HG03520 (cell line): Measurements from ENCODE around the gene PRM1.
A peak's percentile ranks its signal among the peaks of the same experiment; 100 is the strongest.

Experiments
- ATAC-seq: cut with Tn5 transposase; IDR thresholded peaks from one replicate; pipeline ENCODE4 v1.9.1; 2021; ENCODE audit warnings: mild to moderate bottlenecking, moderate library complexity; ENCODE audit not compliant: unreplicated experiment

Gene PRM1, protein sequence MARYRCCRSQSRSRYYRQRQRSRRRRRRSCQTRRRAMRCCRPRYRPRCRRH

DNA sequence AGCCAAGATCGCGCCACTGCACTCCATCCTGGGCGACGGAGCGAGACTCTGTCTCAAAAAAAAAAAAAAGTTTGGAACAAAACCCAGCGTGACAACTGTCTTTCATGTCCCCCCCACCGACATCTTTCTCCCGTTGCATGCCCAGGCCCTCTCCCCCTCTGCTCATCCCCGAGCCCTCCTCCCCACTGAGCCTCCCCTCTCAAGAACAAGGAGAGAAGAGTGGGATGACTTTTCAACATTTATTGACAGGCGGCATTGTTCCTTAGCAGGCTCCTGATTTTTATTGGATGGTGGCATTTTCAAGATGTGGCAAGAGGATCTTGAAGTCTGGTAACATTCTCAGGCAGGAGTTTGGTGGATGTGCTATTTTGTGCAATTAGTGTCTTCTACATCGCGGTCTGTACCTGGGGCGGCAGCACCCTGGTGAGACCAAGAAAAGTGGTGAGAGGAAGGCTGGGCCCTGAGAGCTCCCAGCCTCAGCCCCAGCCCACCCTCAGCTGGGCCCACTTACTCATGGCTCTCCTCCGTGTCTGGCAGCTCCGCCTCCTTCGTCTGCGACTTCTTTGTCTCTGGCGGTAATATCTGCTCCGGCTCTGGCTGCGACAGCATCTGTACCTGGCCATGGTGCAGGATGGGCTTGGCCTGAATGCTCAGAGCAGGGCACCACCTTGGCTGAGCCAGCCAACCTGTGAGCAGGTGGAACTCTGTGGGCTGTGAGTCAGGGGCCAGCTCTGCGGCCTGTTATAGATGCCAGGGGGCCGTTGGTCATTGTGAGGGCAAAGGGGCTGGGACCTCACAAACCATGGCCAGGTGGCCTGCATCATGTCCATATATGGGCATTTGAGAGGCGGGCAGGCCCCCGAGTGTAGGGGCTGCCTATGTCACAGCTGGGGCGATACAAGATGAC, at the start of gene PRM1:
Gene PRM1 (minus strand): TSS at position 715 of the 907 bp plus-strand sequence. CDS start 92 bp downstream, at position 623.
- ATAC-seq = no peak

DNA sequence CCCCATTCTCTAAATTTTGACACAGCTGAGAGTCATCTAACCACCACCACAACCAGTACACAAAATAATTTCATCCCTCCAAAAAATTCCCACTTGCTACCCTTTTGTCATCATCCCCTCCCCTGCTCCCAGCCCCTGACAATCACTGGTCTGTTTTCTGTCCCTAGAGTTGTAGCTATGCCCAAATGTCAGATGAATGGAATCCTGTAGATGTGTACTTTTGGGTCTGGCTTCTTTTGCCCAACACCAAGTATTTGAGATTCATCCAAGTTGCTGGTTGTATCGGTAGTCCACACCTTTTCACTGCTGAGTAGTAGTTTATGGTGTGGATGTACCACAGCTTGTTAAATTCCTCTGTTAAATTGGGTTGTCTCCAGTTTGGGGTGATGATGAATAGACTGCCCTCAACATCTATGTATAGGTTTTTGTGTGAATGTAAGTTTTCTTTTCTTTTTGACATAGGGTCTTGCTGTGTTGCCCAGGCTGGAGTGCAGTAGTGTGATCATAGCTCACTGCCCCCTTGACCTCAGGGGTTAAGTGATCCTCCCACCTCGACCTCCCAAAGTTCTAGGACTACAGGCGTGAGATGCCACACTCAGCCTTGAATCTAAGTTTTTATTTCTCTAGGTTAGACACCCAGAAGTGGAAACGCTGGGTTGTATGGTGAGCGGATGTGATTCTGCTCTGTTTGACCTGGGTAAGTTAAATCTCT, 49.6 kb upstream of the PRM1 start:
- no peak for ATAC-seq

DNA sequence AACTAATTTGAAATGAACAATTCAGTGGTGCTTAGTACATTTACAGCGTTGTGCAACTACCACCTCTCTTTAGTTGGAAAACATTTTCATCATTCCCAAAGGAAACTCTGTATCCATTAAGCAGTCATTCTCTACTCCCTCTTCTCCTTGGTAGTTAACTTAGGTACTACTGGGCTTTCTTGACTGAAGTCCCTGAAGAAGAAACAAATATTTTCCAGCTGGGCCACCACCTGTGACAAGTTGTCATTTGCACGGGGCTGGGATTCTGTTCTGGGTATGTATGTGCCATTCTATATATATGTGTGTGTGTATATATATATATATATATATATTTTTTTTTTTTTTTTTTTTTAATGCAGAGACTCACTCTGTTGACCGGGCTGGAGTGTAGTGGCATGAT, 48.8 kb upstream of the PRM1 start:
- ATAC-seq = no peak

DNA sequence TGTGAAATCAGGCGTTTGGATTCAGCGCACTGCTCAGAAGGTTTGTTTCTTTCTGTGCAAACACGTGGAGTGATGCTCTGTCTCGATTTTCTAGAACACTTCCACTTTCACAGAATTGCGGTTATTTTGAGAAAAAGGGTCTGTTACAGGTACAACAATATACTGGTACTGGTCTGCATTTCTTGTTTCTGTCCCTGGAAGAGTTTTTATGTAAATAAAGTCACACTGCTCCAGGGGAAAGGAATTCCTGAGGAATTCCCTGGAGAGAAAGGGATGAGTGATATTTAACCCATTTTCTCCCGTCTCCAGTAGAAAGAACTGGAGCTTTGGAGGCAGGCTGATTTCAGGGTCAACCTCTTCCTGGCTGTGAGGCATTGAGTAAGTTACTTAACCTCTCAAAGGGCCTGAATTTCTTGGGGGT, 48.0 kb upstream of the PRM1 start:
- no peak for ATAC-seq

DNA sequence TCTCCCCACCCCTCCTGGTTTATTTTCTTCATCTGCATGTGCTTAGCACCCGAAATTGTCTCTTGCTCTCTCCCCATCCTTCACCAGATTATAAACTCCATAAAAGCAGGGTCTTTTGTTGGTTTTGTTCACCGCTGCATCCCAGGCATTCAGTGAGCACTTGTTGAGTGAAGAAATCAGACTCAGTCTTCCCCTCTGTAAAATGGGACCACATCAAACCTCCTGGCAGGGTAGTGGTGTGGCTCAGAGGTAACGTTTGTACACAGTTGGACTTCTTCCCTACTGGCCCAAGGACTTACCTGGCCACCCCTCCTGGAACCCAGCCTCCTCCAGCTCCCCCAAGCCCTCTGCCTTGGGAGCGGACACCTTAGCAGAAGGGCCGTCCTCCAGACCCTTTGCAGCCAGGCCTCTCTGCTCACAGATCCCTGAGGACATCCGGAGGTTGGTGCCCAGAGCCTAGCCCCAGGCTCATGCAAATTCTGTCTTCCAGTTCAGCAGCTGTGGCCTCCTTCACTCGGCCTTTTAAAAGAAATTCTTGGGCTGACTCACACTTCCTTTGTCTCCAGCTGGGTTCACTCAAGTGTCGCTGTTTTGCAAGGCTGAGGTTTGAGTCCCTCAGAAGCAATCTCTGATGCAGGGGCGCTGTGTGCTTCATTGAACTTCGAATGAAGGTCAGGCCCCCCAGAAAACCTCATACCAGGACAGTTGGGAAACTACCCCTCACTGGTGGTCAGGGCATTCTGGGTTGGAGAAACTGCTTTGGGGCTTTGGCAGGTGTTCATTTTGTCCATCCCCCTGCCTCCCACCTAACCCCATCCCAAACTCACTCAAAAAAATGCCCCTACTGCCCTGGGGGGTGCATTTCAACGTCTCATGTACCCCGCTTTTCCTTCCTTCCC, 47.3 kb upstream of the PRM1 start:
- ATAC-seq = peak; percentile 63

DNA sequence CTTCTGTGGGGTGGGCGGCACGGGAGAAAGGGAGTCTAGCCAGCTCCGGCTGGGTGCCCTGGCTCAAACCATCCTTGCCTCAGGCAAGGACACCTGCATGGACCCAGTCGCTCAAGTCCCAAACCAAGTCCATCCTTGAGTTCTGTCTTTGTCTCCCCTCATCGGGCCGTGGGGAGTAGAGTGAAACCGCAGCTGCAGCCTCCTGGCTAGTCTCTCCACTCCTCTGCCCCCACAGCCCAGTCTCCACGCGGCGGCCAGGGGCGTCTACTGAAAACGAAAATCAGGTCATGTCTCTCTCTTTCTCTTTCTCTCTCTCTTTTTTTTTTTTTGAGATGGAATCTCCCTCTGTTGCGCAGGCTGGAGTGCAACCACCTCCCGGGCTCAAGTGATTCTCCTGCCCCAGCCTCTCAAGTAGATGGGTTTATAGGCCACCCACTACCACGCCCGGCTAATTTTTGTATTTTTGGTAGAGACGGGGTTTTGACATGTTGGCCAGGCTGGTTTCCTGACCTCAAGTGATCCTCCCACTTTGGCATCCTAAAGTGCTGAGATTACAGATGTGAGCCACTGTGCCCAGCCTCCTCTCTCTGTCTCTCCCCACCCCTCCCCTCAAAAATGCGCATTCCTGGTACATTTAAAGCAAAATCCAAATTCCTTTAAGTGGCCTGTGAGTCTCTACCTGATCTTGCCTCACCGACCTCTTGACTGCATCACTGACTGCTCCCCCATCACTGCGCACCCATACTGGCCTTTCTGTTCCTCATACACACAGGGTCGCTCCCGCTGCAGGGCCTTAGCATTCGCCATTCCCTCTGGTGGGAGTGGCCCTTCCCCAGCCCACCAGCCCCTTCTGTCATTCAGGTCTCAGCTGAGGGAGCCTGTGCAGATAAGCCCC, 46.4 kb upstream of the PRM1 start:
- ATAC-seq = no peak

DNA sequence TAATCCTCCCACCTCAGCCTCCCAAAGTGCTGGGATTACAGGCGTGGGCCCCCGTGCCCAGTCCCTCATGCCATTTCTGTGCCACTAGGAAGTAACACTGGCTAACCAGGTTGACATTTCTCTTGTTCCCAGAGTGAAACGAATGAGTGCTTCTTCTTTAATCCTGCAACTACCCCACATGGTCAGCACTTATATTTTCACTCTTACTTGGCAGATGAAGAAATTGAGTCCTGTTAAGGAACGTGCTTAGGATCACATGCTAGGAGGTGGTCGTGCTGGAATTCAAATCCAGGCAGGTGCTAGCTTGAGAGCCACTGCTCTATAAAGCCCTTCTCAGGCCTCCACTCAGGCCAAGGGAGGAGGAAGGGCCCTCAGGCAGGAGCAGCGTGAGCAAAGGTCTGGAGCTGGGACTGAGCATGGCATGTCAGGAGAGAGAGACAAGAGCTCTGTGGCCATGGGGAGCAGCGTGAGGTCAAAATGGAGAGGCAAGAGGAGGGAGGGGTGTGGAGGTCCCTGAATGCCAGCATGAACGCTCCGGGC, 45.7 kb upstream of the PRM1 start:
- no peak for ATAC-seq

DNA sequence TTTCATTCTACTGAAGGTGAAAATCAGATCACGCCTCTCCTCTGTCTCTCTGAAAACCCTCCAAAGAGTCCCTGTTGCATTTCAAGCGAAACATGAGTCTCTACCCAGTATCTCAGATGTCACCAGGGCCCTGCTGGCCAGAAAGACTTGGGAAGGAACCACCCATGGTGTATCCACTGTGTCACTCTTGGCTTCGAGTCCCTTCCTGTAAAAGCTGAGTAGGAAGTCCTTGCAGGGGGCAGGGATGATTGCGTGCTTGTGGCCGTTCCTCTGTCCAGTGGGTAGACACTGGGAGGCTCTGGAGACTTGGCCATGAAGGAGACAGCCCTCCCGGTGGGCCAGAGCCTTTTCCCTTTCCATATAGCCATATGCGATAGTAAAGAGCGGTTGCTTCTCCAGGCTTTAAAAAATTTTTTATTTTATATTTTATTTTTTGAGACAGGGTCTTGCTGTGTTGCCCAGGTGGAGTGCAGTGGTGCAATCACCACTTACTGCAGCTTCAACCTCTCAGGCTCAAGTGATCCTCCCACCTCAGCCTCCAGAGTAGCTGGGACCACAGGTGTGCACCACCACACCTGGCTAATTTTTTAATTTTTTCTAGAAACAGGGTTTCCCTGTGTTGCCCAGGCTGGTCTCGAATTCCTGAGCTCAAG, 45.1 kb upstream of the PRM1 start:
- no peak for ATAC-seq

DNA sequence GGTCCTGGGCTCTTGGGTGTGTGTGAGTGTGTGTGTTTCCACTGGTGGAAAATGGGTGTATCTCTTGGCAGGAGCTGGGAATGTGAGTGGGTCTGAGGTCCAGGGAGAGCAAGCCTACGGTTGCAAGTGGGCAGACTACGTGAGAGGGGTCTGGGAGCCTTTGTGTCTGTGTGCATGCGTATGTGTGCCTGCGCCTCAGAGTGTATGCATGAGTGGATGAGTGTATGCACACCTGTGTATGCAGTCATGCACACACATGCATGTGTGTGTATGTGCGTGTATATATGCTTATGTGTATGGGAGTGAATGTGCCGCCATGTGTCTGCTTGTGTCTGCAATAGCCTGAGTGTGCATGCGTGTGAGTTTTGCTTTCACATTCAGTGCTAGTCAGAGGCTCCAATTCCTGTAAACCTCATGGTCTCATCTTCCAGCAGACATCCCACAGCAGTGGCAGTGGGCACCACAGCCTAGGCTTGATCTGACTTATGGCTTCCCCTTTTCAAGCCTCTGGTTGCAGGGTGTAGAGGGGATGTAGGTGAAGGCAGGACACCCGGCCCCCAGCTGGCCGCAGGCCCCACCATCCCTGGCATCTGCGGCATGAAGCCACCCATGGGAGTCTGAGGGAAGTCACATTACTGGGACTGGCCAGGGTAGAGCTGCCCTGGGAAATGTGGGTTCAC, 44.4 kb upstream of the PRM1 start:
- no peak for ATAC-seq

DNA sequence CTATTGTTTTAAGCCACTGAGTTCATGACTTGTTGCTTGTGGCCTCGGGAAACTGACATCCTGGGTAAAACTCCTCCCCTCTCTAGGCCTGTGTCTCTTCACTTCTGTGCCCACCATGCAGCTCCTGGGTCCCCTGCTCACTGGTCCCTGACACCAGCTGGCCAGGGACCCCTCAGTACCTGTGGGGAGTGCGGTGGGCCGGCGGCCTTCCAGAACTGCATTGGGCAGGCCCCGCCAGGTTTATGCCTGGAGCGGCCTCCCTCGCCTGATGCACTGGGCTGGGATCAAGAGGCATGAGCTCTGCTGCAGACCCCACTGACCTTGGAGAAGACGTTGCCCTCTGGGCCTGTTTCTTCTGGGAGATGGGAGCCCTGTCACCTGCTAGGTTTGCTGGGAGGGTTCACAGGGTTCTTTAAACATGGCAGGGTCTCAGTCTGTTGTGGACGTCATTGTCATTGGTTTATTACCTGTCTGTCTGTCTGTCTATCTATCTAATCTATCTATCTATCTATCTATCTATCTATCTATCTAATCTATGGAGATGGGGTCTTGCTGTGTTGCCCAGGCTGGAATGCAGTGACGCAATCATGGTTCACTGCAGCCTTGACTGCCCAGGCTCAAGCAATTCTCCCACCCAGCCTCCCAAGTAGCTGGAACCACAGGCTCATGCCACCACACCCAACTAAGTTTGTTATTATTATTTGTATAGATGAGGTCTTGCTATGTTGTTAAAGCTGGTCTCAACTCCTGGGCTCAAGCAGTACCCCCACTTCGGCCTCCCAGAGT, 42.6 kb upstream of the PRM1 start:
- no peak for ATAC-seq

DNA sequence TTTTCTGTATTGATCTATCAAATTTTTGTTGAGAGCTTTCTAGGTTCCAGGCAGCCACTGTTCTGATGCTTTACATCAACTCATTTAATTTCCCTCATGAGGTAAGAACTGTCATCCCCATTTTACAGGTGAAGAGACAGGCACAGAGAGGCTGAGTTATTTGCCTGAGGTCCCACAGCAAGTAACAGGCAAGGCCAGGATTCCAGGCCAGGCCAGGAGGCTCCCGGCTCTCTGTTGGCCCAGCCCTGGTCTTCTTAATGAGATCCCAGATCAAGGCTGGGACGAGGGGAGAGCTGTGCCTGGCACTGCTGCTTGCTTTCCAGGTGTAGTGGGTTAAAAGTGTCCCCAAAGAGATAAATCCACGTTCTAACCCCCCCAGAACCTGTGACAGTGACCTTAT, 41.7 kb upstream of the PRM1 start:
- ATAC-seq = no peak

DNA sequence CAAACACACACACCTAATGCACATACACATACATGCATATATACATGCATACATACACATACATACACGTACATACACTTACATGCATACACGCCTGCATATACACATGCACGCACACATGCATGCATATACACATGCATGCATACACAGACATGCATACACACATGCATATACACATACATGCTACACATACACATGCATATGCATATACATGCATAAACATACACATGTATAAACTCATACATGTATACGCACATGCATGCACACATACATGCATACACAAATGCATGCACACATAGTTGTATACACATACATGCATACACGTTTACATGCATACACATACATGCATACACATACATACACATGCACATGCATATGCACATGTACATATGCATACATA, 40.5 kb upstream of the PRM1 start:
- ATAC-seq = no peak

DNA sequence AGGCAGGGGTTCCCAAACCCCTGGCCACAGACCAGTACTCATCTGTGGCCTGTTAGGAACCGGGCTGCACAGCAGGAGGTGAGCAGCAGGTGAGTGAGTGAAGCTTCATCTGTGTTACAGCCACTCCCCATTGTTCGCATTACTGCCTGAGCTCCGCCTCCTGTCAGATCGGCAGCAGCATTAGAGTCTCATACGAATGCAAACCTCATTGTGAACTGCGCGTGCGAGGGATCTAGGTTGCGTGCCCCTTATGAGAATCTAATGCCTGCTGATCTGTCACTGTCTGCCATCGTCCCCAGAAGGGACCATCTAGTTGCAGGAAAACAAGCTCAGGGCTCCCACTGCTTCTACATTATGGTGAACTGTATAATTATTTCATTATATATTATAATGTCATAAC, 39.0 kb upstream of the PRM1 start:
- no peak for ATAC-seq

DNA sequence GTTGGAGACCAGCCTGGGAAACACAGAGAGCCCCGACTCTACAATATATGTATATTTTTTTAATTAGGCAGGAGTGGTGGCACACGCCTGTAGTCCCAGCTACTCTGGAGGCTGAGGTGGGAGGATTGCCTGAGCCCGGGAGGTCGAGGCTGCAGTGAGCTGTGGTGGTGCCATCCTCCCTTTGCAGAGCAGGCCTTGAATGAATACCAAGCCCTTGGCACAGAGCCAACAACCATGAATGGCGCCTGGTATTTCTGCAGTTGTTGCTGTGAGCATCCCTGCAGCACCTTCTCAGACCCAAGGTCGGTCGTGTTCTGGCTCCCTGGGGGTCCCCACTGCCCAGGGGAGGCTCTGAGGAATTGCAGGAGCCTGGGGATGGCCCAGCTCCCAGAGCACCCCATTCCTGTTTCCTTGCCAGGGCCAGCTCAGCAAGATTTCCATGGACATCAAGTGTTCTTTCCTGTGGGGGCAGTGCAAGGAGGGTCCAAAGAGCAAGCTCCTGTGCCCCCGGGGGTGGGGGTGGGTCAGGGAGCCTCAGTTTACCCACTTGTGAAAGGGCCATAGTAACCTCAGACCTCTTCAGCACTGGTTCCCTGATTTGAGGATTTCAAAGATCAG, 38.5 kb upstream of the PRM1 start:
- no peak for ATAC-seq

DNA sequence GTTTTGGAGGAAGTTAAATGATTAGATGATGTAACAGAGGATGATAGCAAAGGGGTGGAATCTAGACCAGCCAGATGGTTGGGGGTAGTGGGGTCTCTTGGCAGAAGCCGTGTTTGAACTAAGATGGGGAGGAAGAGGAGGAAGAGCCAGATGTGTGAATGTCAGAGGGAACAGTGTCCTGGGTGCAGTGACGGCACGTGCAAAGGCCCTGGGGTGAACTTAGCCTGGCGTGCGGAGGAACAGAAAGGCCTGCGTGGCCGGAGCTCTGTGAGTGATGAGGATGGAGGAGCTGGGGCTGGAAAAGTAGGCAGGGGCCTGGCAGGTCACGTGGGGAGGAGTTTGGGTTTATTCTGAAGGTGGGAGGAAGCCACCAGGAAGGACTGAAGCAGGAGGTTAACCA, 37.7 kb upstream of the PRM1 start:
- ATAC-seq = no peak

DNA sequence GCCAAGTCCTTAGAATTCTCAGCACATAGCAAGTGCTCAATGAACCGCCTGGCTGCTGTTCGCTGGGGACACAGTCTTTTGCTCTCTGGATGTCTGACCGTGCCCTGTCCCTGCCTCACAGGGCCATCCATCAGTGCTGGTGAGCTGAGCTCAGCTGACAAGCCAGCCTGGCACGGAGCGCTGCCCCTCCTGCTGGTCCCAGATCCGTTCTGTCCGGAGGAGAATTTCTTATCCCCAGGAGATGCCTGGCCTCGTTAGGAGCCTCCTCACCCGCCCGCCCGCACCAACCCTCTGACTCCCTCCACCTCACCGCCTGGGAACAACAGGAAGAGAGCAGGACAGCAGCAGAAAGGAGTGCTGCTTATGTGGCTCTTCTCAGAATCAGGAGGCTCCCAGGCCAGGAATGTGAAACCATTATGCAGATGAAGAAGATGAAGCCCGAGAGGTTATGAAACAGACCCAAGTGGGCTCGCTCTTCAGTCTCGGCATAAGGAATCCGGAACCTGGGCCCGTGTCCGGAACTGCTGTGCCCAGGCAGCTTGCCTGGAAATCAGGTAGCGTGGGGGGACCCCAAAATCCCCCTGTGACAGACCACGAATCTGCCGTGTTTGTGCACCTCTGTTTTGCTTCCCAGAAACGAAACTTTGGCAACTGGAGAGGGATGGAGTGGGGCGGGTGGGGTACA, 35.3 kb upstream of the PRM1 start:
- no peak for ATAC-seq

DNA sequence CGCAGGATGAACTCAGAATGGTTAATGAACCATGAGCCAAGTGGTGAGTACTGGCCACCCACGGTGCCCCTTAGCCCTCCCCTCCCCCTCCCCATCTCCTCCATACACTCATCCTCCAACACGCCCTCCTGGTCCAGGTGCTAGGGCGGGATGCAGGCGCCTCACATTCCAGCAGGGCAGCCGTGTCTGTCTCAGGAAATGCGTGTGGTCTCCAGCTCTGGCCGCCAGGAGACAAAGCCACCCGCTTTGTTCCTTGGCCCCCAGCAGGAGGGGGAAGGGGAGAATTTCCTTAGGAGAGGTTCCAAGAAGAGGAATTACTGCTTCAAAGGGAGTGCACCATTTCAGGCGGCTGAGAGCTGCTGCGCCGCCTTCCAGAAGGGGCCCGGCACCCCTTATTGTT, 34.4 kb upstream of the PRM1 start:
- no peak for ATAC-seq
